GM12878 (cell line): Measurements from ENCODE around the gene CDKN1B.
A peak's percentile ranks its signal among the peaks of the same experiment; 100 is the strongest.

ENCODE experiments used
- ELK1 ChIP-seq: IDR thresholded peaks from 2 replicates; pipeline ENCODE4 v1.6.1; 2012; ENCODE audit warnings: low read depth, low read length, improper control_type of control experiment
- MXI1 ChIP-seq: fragments of 150-350 bp; IDR thresholded peaks from 2 replicates; pipeline ENCODE4 v1.6.1; 2011; ENCODE audit warnings: low read depth, mild to moderate bottlenecking, inconsistent platforms, low read length, improper control_type of control experiment
- NRF1 ChIP-seq: conservative IDR thresholded peaks from 2 replicates; pipeline ENCODE4 v1.6.1; 2011; ENCODE audit warnings: mild to moderate bottlenecking, low read depth, low read length, improper control_type of control experiment
- POLR2A ChIP-seq: IDR thresholded peaks from 2 replicates; pipeline ENCODE4 v1.6.1; 2011; ENCODE audit warnings: low read depth, mild to moderate bottlenecking, low read length
- POLR2AphosphoS5 ChIP-seq: IDR thresholded peaks from 2 replicates; pipeline ENCODE4 v1.6.1; 2011; ENCODE audit warnings: mild to moderate bottlenecking, low read length, inconsistent platforms
- RAD51 ChIP-seq: fragments of 450-650 bp; IDR thresholded peaks from 2 replicates; pipeline ENCODE4 v1.6.1; 2016; ENCODE audit warnings: moderate library complexity, mild to moderate bottlenecking, inconsistent platforms
- SP1 ChIP-seq: IDR thresholded peaks from one replicate; pipeline ENCODE4 v1.6.1; 2011; ENCODE audit warnings: low read depth, low read length
- TAF1 ChIP-seq: IDR thresholded peaks from 2 replicates; pipeline ENCODE4 v1.6.1; 2011; ENCODE audit warnings: mild to moderate bottlenecking, low read depth, low read length, borderline replicate concordance
- TCF3 ChIP-seq: IDR thresholded peaks from 2 replicates; pipeline ENCODE4 v1.6.1; 2012; ENCODE audit warnings: low read depth, mild to moderate bottlenecking, low read length, borderline replicate concordance; ENCODE audit not compliant: insufficient read depth
- TF ChIP-seq, protein P1 (sequence below): IDR thresholded peaks from 2 replicates; pipeline ENCODE4 v1.6.1; 2011; ENCODE audit warnings: low read depth, low read length, improper control_type of control experiment, borderline replicate concordance

DNA sequence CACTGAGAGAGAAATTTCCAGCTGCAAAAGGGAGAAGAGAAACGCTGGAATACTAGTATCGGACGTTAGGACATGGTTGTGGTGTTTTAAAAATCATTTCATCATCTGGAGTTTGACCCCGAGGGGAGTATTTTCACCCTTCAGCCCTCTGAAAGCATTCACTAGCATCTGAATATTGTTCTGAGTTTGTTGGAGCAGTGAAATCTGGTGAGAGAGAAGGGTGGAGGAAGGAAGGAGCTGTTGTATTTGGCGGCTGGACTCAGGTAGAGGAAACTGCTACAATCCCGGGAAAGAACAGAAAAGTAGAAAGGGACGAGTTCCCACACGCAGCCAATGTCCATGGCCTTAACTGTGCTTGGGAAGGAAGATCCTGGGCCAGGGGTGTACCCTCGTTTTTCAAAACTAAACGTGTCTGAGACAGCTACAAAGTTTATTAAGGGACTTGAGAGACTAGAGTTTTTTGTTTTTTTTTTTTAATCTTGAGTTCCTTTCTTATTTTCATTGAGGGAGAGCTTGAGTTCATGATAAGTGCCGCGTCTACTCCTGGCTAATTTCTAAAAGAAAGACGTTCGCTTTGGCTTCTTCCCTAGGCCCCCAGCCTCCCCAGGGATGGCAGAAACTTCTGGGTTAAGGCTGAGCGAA, 896 bp upstream of the CDKN1B start:
- TF ChIP-seq ELK1, result no peak
- no peak for TF ChIP-seq MXI1
- TF ChIP-seq POLR2AphosphoS5, result no peak
- TF ChIP-seq NRF1, result no peak
- no peak for TF ChIP-seq SP1
- no peak for TF ChIP-seq TAF1
- TF ChIP-seq, protein P1, sequence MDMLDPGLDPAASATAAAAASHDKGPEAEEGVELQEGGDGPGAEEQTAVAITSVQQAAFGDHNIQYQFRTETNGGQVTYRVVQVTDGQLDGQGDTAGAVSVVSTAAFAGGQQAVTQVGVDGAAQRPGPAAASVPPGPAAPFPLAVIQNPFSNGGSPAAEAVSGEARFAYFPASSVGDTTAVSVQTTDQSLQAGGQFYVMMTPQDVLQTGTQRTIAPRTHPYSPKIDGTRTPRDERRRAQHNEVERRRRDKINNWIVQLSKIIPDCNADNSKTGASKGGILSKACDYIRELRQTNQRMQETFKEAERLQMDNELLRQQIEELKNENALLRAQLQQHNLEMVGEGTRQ, result no peak; the same call in 1 of the 2 replicates
- 0 out of 2 replicates have a peak, but pooled peaks have one; percentile 4 for TF ChIP-seq POLR2A
- no peak for TF ChIP-seq TCF3
- TF ChIP-seq RAD51, result no peak
